GM19468 (cell line): ENCODE data around the gene RASA3.
"Not testable (repeated sequence)": the region's sequence is repeated elsewhere in the genome, so short reads cannot be mapped to it uniquely, and the experiment has no call there.

Experiments used
- ATAC-seq: cut with Tn5 transposase; IDR thresholded peaks from one replicate; pipeline ENCODE4 v1.9.1; 2021; ENCODE audit warnings: mild to moderate bottlenecking, moderate library complexity, moderate number of reproducible peaks; ENCODE audit not compliant: unreplicated experiment; ENCODE audit errors: extremely low read depth

RASA3 gene

GRCh38 chr13:114026481-114026880, 105.9 kb downstream of the RASA3 start:
- no peak for ATAC-seq

- ATAC-seq = no peak
Measured at GRCh38 chr13:114025714-114026431, 106.5 kb downstream of the RASA3 start.

GRCh38 chr13:114025405-114025713, 107.1 kb downstream of the RASA3 start:
- no peak for ATAC-seq

GRCh38 chr13:114024603-114025404, 107.6 kb downstream of the RASA3 start:
- peak; percentile 47 for ATAC-seq

GRCh38 chr13:114023716-114024602, 108.5 kb downstream of the RASA3 start:
- no peak for ATAC-seq

- no peak for ATAC-seq
Measured at GRCh38 chr13:114022876-114023275, 109.5 kb downstream of the RASA3 start.

- no peak for ATAC-seq
Measured at GRCh38 chr13:114022309-114022669, 110.1 kb downstream of the RASA3 start.

- ATAC-seq = no peak
Measured at GRCh38 chr13:114021464-114022308, 110.7 kb downstream of the RASA3 start.

- no peak for ATAC-seq
Measured at GRCh38 chr13:114020750-114021463, 111.5 kb downstream of the RASA3 start.

- not testable (repeated sequence) for ATAC-seq
Measured at GRCh38 chr13:114020134-114020533, 112.3 kb downstream of the RASA3 start.

- no peak for ATAC-seq
Measured at GRCh38 chr13:114019367-114019766, 113.1 kb downstream of the RASA3 start.

- no peak for ATAC-seq
Measured at GRCh38 chr13:114018461-114019055, 113.9 kb downstream of the RASA3 start.

GRCh38 chr13:114017966-114018365, 114.5 kb downstream of the RASA3 start:
- ATAC-seq = no peak

- no peak for ATAC-seq
Measured at GRCh38 chr13:114017028-114017630, 115.3 kb downstream of the RASA3 start.

GRCh38 chr13:114016321-114017027, 115.9 kb downstream of the RASA3 start:
- no peak for ATAC-seq

GRCh38 chr13:114015969-114016295, 116.5 kb downstream of the RASA3 start:
- ATAC-seq = no peak

GRCh38 chr13:114015111-114015968, 117.1 kb downstream of the RASA3 start:
- no peak for ATAC-seq
